Nephron (organoid): Measurements from ENCODE around the gene IL17C.

ENCODE experiments used
- H3K27ac Mint-ChIP-seq, 3 experiments: 2 replicates each; pipeline ENCODE4 v1.8.0; 2020; ENCODE audit warnings: mixed read lengths in 3 of 3, mild to moderate bottlenecking in 2 of 3, moderate library complexity in 1 of 3
- H3K27me3 Mint-ChIP-seq: 2 replicates; pipeline ENCODE4 v1.8.0; 2021; ENCODE audit warnings: low read depth, mild to moderate bottlenecking, moderate library complexity, mixed read lengths
- H3K36me3 Mint-ChIP-seq: 2 replicates; pipeline ENCODE4 v1.8.0; 2020; ENCODE audit warnings: low read depth, mixed read lengths
- H3K4me1 Mint-ChIP-seq: 2 replicates; pipeline ENCODE4 v1.8.0; 2020; ENCODE audit warnings: mixed read lengths
- H3K4me3 Mint-ChIP-seq, 3 experiments: 2 replicates each; pipeline ENCODE4 v1.8.0; 2020; ENCODE audit warnings: mild to moderate bottlenecking in 3 of 3, mixed read lengths in 3 of 3, moderate library complexity in 2 of 3
- H3K9me3 Mint-ChIP-seq: 2 replicates; pipeline ENCODE4 v1.8.0; 2020; ENCODE audit warnings: mixed read lengths
- CTCF ChIP-seq, 3 experiments: fragments of 200-600 bp; sonication (generic); IDR thresholded peaks; one replicate each; pipeline ENCODE4 v1.5.0; 2021; ENCODE audit warnings: antibody characterized with exemption in 3 of 3; ENCODE audit not compliant: unreplicated experiment in 3 of 3

The IL17C gene

GRCh38 chr16:88631920-88632586, 6.3 kb upstream of the IL17C start:
- Mint-ChIP-seq H3K27ac (no peak overlapping the region), H3K4me3 (no peak overlapping the region), H3K27me3 (peaks cover 18% of the 10 kb centered on the region), H3K9me3 (no peaks in the 10 kb centered on the region), H3K36me3 (peaks cover 30% of the 10 kb centered on the region), H3K4me1 (no peaks in the 10 kb centered on the region)
- TF ChIP-seq CTCF (IDR thresholded peaks at IDR 0.05; ENCODE audit: unreplicated experiment in 3 of 3): no peak

GRCh38 chr16:88632587-88632930, 5.8 kb upstream of the IL17C start:
- Mint-ChIP-seq H3K36me3 (peaks cover 27% of the 10 kb centered on the region), H3K4me1 (no peaks in the 10 kb centered on the region), H3K9me3 (no peaks in the 10 kb centered on the region), H3K27me3 (peaks cover 23% of the 10 kb centered on the region), H3K4me3 (no peak overlapping the region), H3K27ac (no peak overlapping the region)
- TF ChIP-seq CTCF (IDR thresholded peaks at IDR 0.05; ENCODE audit: unreplicated experiment in 3 of 3): no peak

GRCh38 chr16:88633684-88634140, 4.7 kb upstream of the IL17C start:
- Mint-ChIP-seq H3K27ac (no peak overlapping the region), H3K9me3 (no peaks in the 10 kb centered on the region), H3K4me1 (no peaks in the 10 kb centered on the region), H3K36me3 (peaks cover 17% of the 10 kb centered on the region), H3K27me3 (peaks cover 35% of the 10 kb centered on the region), H3K4me3 (peak overlapping the region in 1 of 3 experiments; percentile 25)
- peak in 2 of 3 experiments; percentile 34 to 36 for TF ChIP-seq CTCF (IDR thresholded peaks at IDR 0.05; ENCODE audit: unreplicated experiment in 3 of 3)

GRCh38 chr16:88634141-88634993, 4.0 kb upstream of the IL17C start:
- H3K27me3 Mint-ChIP-seq: peaks cover 38% of the 10 kb centered on the region
- H3K27ac Mint-ChIP-seq: no peak overlapping the region
- TF ChIP-seq CTCF (IDR thresholded peaks at IDR 0.05; ENCODE audit: unreplicated experiment in 3 of 3): no peak
- H3K4me3 Mint-ChIP-seq: peak overlapping the region in 1 of 3 experiments; percentile 55
- peaks cover 15% of the 10 kb centered on the region for H3K36me3 Mint-ChIP-seq
- no peaks in the 10 kb centered on the region for H3K4me1 Mint-ChIP-seq
- H3K9me3 Mint-ChIP-seq: no peaks in the 10 kb centered on the region

- H3K36me3 Mint-ChIP-seq: peaks cover 12% of the 10 kb centered on the region
- H3K27me3 Mint-ChIP-seq: peaks cover 43% of the 10 kb centered on the region
- no peak for TF ChIP-seq CTCF (IDR thresholded peaks at IDR 0.05; ENCODE audit: unreplicated experiment in 3 of 3)
- no peaks in the 10 kb centered on the region for H3K4me1 Mint-ChIP-seq
- no peak overlapping the region for H3K27ac Mint-ChIP-seq
- H3K4me3 Mint-ChIP-seq: peak overlapping the region in 2 of 3 experiments; percentile 15 to 48
- no peaks in the 10 kb centered on the region for H3K9me3 Mint-ChIP-seq
These were observed 3.2 kb upstream of the IL17C start for GRCh38 chr16:88634994-88635670.
